GM13976 (cell line): ENCODE measurements around the gene TREX2.

Source experiments
- DNase-seq: peaks from one replicate; pipeline ENCODE4 v3.0.0; 2012; ENCODE audit warnings: low spot score
- CTCF ChIP-seq: IDR thresholded peaks from 2 replicates; pipeline ENCODE4 v1.5.1; 2012; ENCODE audit warnings: borderline replicate concordance, mild to moderate bottlenecking; ENCODE audit not compliant: insufficient read depth; ENCODE audit errors: extremely low read depth, missing control alignments, control extremely low read depth
- in situ Hi-C: fragments of 300-500 bp; cut with MboI; formaldehyde crosslinking; loops from one replicate; pipeline ENCODE4 v1.12.0; 2022; ENCODE audit warnings: low sequenced_read_pairs, mixed read lengths, inconsistent platforms; ENCODE audit not compliant: unreplicated experiment

The TREX2 gene

DNA sequence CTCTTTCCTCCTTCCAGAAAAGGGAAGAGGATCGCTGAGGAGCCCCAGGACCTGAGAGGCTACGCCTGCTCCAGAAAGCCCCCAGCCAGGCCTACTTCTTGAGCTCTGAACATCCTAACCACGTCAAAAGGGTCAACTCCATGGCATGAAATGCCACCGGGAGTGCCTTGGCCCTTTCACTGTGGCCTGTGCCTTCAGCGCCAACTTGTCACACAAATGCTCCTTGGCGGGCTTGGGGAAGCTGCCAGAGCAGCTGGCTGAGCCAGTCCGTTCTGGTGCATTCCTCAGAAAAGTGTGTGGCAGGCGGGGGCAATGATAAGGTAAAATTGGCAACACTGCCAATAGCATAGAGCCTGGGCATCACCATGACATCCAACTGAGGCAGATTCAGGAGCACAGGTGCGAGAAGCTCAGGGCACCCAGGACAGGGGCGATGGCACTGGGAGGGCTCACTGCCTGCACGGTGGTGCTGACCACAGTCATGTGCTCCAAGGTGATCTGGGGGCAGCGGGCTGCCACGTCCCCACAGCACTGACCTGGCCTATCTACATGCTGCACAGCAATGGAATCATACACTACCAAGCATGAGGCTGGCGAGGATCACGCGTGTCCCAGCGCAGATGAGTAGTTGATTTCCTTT is 12.1 kb upstream of the TREX2 start:
- in situ Hi-C loops = no loop called here
- no peak for DNase-seq
- no peak for TF ChIP-seq CTCF

- in situ Hi-C loops = no loop called here
- no peak for DNase-seq
- TF ChIP-seq CTCF = no peak
These were observed 11.4 kb upstream of the TREX2 start for GRCh38 chrX:153457136-153457825.

GRCh38 chrX:153456704-153457103 is 10.8 kb upstream of the TREX2 start:
- in situ Hi-C loops = no loop called here

DNA sequence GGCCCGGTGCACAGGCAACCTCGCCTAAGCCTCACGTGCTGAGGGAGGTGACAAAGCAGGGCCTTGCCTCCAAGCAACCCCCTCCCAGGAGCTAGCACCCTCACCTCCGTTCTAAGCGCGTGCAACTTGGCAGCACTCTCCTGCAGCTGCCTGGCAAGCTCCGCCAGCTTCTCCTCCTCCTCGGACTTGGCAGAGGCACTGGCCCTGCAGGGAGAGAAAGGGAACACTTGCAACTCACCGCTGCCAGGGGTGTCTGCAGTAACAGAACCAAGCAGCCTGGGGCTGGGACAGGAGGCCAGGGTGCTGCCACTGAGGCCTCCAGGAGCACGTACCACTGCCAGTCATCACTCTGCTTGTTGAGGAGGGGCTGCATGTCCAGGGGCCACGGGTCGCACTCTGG is 10.3 kb upstream of the TREX2 start:
- TF ChIP-seq CTCF = no peak
- in situ Hi-C loops = no loop called here
- no peak for DNase-seq

More at GRCh38 chrX:153456704-153457103, 10.8 kb upstream of the TREX2 start:
- no peak for DNase-seq
- no peak for TF ChIP-seq CTCF

DNA sequence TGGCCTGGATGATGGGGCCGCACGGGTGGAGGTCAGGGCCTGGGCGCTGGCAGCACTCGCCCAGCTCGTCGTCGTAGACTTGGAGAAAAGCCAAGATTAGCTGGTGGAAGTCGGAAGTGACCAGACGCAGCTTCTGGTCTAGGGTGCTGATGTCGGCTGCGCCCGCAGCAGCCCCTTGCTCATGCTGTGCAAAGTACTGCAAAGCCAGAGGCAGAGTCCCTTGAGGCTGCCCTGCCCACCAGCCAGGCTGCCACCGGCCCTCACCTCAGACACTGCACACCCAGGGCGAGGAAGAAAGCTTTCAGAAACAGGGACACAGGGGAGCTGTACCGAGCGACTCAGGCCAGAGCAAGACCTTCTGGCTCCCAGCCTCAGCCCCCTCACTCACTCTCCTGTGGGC is 9.7 kb upstream of the TREX2 start:
- no peak for TF ChIP-seq CTCF
- in situ Hi-C loops = no loop called here
- no peak for DNase-seq

GRCh38 chrX:153454901-153455550 is 9.2 kb upstream of the TREX2 start:
- in situ Hi-C loops = no loop called here
- no peak for DNase-seq
- TF ChIP-seq CTCF = no peak
